Measurements from ENCODE around the gene PACRG. TPM values are rescaled to one million over a fixed set of nuclear protein-coding genes. Genes with fewer than 3 reads are reported as not detected.

Gene PACRG
- total and polyA plus RNA-seq, 3 experiments from 2014 or later, result not detected

GRCh38 chr6:163237110-163237509, 509.3 kb downstream of the PACRG start:
- Mint-ChIP-seq H3K4me1 (no peaks in the 10 kb centered on the region), H3K36me3 (no peaks in the 10 kb centered on the region), H3K9me3 (no peaks in the 10 kb centered on the region), H3K4me3 (no peak overlapping the region), H3K27ac (no peak overlapping the region), H3K27me3 (peaks cover 2 to 4% of the 10 kb centered on the region in 2 donors)
- Histone ChIP-seq H3K27me3 (ENCODE audit: insufficient read depth, low read length, poor library complexity, severe bottlenecking) (no peaks in the 10 kb centered on the region), H3K4me3 (ENCODE audit: low read length) (no peak overlapping the region), H3K27ac (ENCODE audit: low read depth, low read length) (no peak overlapping the region), H3K4me1 (ENCODE audit: insufficient read depth, low read length) (no peaks in the 10 kb centered on the region), H3K9me3 (ENCODE audit: low read length) (no peaks in the 10 kb centered on the region), H3K36me3 (ENCODE audit: insufficient read depth, low read length) (no peaks in the 10 kb centered on the region)
- DNase-seq, result no peak
- ChIA-PET CTCF (no interaction called here), POLR2A (no interaction called here)

- no peaks in the 10 kb centered on the region for H3K9me3 Mint-ChIP-seq
- no peak overlapping the region for H3K4me3 Mint-ChIP-seq
- CTCF ChIA-PET, result no interaction called here
- POLR2A ChIA-PET, result no interaction called here
- Histone ChIP-seq H3K27ac (ENCODE audit: low read depth, low read length) (no peak overlapping the region), H3K4me1 (ENCODE audit: insufficient read depth, low read length) (no peaks in the 10 kb centered on the region), H3K4me3 (ENCODE audit: low read length) (no peak overlapping the region), H3K27me3 (ENCODE audit: insufficient read depth, low read length, poor library complexity, severe bottlenecking) (no peaks in the 10 kb centered on the region), H3K36me3 (ENCODE audit: insufficient read depth, low read length) (no peaks in the 10 kb centered on the region), H3K9me3 (ENCODE audit: low read length) (no peaks in the 10 kb centered on the region)
- no peak overlapping the region for H3K27ac Mint-ChIP-seq
- DNase-seq, result no peak
- H3K4me1 Mint-ChIP-seq, result no peaks in the 10 kb centered on the region
- H3K27me3 Mint-ChIP-seq, result no peaks in the 10 kb centered on the region
- no peaks in the 10 kb centered on the region for H3K36me3 Mint-ChIP-seq
Observed at GRCh38 chr6:163239572-163240340, 512.0 kb downstream of the PACRG start.

- no peaks in the 10 kb centered on the region for H3K9me3 Mint-ChIP-seq
- Histone ChIP-seq H3K27ac (ENCODE audit: low read depth, low read length) (no peak overlapping the region), H3K27me3 (ENCODE audit: insufficient read depth, low read length, poor library complexity, severe bottlenecking) (no peaks in the 10 kb centered on the region), H3K9me3 (ENCODE audit: low read length) (no peaks in the 10 kb centered on the region), H3K36me3 (ENCODE audit: insufficient read depth, low read length) (no peaks in the 10 kb centered on the region), H3K4me3 (ENCODE audit: low read length) (no peak overlapping the region), H3K4me1 (ENCODE audit: insufficient read depth, low read length) (no peaks in the 10 kb centered on the region)
- H3K27ac Mint-ChIP-seq, result no peak overlapping the region
- ChIA-PET CTCF (no interaction called here), POLR2A (no interaction called here)
- peaks cover 0 to under 1% of the 10 kb centered on the region in 2 donors for H3K27me3 Mint-ChIP-seq
- no peaks in the 10 kb centered on the region for H3K36me3 Mint-ChIP-seq
- DNase-seq, result no peak
- H3K4me3 Mint-ChIP-seq, result no peak overlapping the region
- H3K4me1 Mint-ChIP-seq, result no peaks in the 10 kb centered on the region
Observed at GRCh38 chr6:163240556-163240955, 512.8 kb downstream of the PACRG start.

- Mint-ChIP-seq H3K9me3 (peaks cover 0 to 3% (median 0%) of the 10 kb centered on the region in 5 donors), H3K4me1 (no peaks in the 10 kb centered on the region), H3K27ac (no peak overlapping the region), H3K36me3 (no peaks in the 10 kb centered on the region), H3K27me3 (peaks cover 2 to 8% of the 10 kb centered on the region in 2 donors), H3K4me3 (no peak overlapping the region)
- no peak overlapping the region for H3K27ac ChIP-seq (ENCODE audit: low read depth, low read length)
- POLR2A ChIA-PET, result no interaction called here
- no peaks in the 10 kb centered on the region for H3K4me1 ChIP-seq (ENCODE audit: insufficient read depth, low read length)
- no peak overlapping the region for H3K4me3 ChIP-seq (ENCODE audit: low read length)
- no peaks in the 10 kb centered on the region for H3K27me3 ChIP-seq (ENCODE audit: insufficient read depth, low read length, poor library complexity, severe bottlenecking)
- DNase-seq, result no peak
- H3K36me3 ChIP-seq (ENCODE audit: insufficient read depth, low read length), result no peaks in the 10 kb centered on the region
- CTCF ChIA-PET, result no interaction called here
- no peaks in the 10 kb centered on the region for H3K9me3 ChIP-seq (ENCODE audit: low read length)
Observed at GRCh38 chr6:163241683-163242082, 513.9 kb downstream of the PACRG start.

GRCh38 chr6:163243083-163243482, 515.3 kb downstream of the PACRG start:
- ChIA-PET POLR2A (no interaction called here), CTCF (no interaction called here)
- Mint-ChIP-seq H3K36me3 (no peaks in the 10 kb centered on the region), H3K27ac (no peak overlapping the region), H3K27me3 (peaks cover 6 to 8% of the 10 kb centered on the region in 2 donors), H3K4me1 (no peaks in the 10 kb centered on the region), H3K9me3 (peaks cover 0 to 3% (median 0%) of the 10 kb centered on the region in 5 donors), H3K4me3 (no peak overlapping the region)
- no peaks in the 10 kb centered on the region for H3K27me3 ChIP-seq (ENCODE audit: insufficient read depth, low read length, poor library complexity, severe bottlenecking)
- H3K9me3 ChIP-seq (ENCODE audit: low read length), result no peaks in the 10 kb centered on the region
- no peaks in the 10 kb centered on the region for H3K36me3 ChIP-seq (ENCODE audit: insufficient read depth, low read length)
- H3K27ac ChIP-seq (ENCODE audit: low read depth, low read length), result no peak overlapping the region
- H3K4me1 ChIP-seq (ENCODE audit: insufficient read depth, low read length), result no peaks in the 10 kb centered on the region
- DNase-seq, result no peak
- no peak overlapping the region for H3K4me3 ChIP-seq (ENCODE audit: low read length)

GRCh38 chr6:163243692-163244589, 516.2 kb downstream of the PACRG start:
- Histone ChIP-seq H3K27ac (ENCODE audit: low read depth, low read length) (no peak overlapping the region), H3K36me3 (ENCODE audit: insufficient read depth, low read length) (no peaks in the 10 kb centered on the region), H3K27me3 (ENCODE audit: insufficient read depth, low read length, poor library complexity, severe bottlenecking) (no peaks in the 10 kb centered on the region), H3K4me1 (ENCODE audit: insufficient read depth, low read length) (no peaks in the 10 kb centered on the region), H3K4me3 (ENCODE audit: low read length) (no peak overlapping the region), H3K9me3 (ENCODE audit: low read length) (no peaks in the 10 kb centered on the region)
- peaks cover 6 to 8% of the 10 kb centered on the region in 2 donors for H3K27me3 Mint-ChIP-seq
- no peak overlapping the region for H3K27ac Mint-ChIP-seq
- CTCF ChIA-PET, result no interaction called here
- no peaks in the 10 kb centered on the region for H3K4me1 Mint-ChIP-seq
- DNase-seq, result no peak
- no peaks in the 10 kb centered on the region for H3K36me3 Mint-ChIP-seq
- POLR2A ChIA-PET, result no interaction called here
- H3K9me3 Mint-ChIP-seq, result peaks cover 0 to 3% (median 0%) of the 10 kb centered on the region in 5 donors
- no peak overlapping the region for H3K4me3 Mint-ChIP-seq

- H3K36me3 ChIP-seq (ENCODE audit: insufficient read depth, low read length), result no peaks in the 10 kb centered on the region
- no peaks in the 10 kb centered on the region for H3K9me3 ChIP-seq (ENCODE audit: low read length)
- CTCF ChIA-PET, result no interaction called here
- Mint-ChIP-seq H3K27ac (no peak overlapping the region), H3K4me1 (no peaks in the 10 kb centered on the region), H3K36me3 (no peaks in the 10 kb centered on the region), H3K9me3 (peaks cover 0 to 3% (median 0%) of the 10 kb centered on the region in 5 donors), H3K4me3 (no peak overlapping the region), H3K27me3 (peaks cover 6 to 15% of the 10 kb centered on the region in 2 donors)
- no peaks in the 10 kb centered on the region for H3K4me1 ChIP-seq (ENCODE audit: insufficient read depth, low read length)
- DNase-seq, result no peak
- no peak overlapping the region for H3K27ac ChIP-seq (ENCODE audit: low read depth, low read length)
- H3K27me3 ChIP-seq (ENCODE audit: insufficient read depth, low read length, poor library complexity, severe bottlenecking), result no peaks in the 10 kb centered on the region
- POLR2A ChIA-PET, result no interaction called here
- no peak overlapping the region for H3K4me3 ChIP-seq (ENCODE audit: low read length)
Observed at GRCh38 chr6:163248051-163248450, 520.3 kb downstream of the PACRG start.

- Mint-ChIP-seq H3K27ac (no peak overlapping the region), H3K4me1 (no peaks in the 10 kb centered on the region), H3K4me3 (no peak overlapping the region), H3K9me3 (peaks cover 0 to 3% (median 0%) of the 10 kb centered on the region in 5 donors), H3K36me3 (no peaks in the 10 kb centered on the region), H3K27me3 (peaks cover 6 to 15% of the 10 kb centered on the region in 2 donors)
- Histone ChIP-seq H3K27ac (ENCODE audit: low read depth, low read length) (no peak overlapping the region), H3K4me1 (ENCODE audit: insufficient read depth, low read length) (no peaks in the 10 kb centered on the region), H3K36me3 (ENCODE audit: insufficient read depth, low read length) (no peaks in the 10 kb centered on the region), H3K27me3 (ENCODE audit: insufficient read depth, low read length, poor library complexity, severe bottlenecking) (no peaks in the 10 kb centered on the region), H3K4me3 (ENCODE audit: low read length) (no peak overlapping the region), H3K9me3 (ENCODE audit: low read length) (no peaks in the 10 kb centered on the region)
- ChIA-PET CTCF (no interaction called here), POLR2A (no interaction called here)
- no peak for DNase-seq
Observed at GRCh38 chr6:163249651-163250101, 521.9 kb downstream of the PACRG start.
